GM13976 (cell line): ENCODE measurements around the gene ZP1.
A peak's percentile ranks its signal among the peaks of the same experiment; 100 is the strongest.

Source experiments
- DNase-seq: peaks from one replicate; pipeline ENCODE4 v3.0.0; 2012; ENCODE audit warnings: low spot score
- CTCF ChIP-seq: IDR thresholded peaks from 2 replicates; pipeline ENCODE4 v1.5.1; 2012; ENCODE audit warnings: borderline replicate concordance, mild to moderate bottlenecking; ENCODE audit not compliant: insufficient read depth; ENCODE audit errors: extremely low read depth, missing control alignments, control extremely low read depth
- in situ Hi-C: fragments of 300-500 bp; cut with MboI; formaldehyde crosslinking; loops from one replicate; pipeline ENCODE4 v1.12.0; 2022; ENCODE audit warnings: low sequenced_read_pairs, mixed read lengths, inconsistent platforms; ENCODE audit not compliant: unreplicated experiment

ZP1 gene

GRCh38 chr11:60921259-60921658, 53.9 kb downstream of the ZP1 start:
- no peak for TF ChIP-seq CTCF
- no peak for DNase-seq
- in situ Hi-C loops, result no loop called here

- in situ Hi-C loops, result no loop called here
- no peak for TF ChIP-seq CTCF
Observed at GRCh38 chr11:60921777-60922335, 54.5 kb downstream of the ZP1 start.

GRCh38 chr11:60922906-60923305, 55.6 kb downstream of the ZP1 start:
- no peak for DNase-seq
- no peak for TF ChIP-seq CTCF
- in situ Hi-C loops, result no loop called here

More at GRCh38 chr11:60921777-60922335, 54.5 kb downstream of the ZP1 start:
- no peak for DNase-seq

GRCh38 chr11:60923326-60923725, 56.0 kb downstream of the ZP1 start:
- no peak for TF ChIP-seq CTCF
- in situ Hi-C loops, result no loop called here
- DNase-seq, result no peak

GRCh38 chr11:60923800-60924109, 56.4 kb downstream of the ZP1 start:
- in situ Hi-C loops, result no loop called here
- DNase-seq, result peak; percentile 34
- TF ChIP-seq CTCF, result no peak

- in situ Hi-C loops, result no loop called here
- TF ChIP-seq CTCF, result no peak
- DNase-seq, result peak; percentile 79
Observed at GRCh38 chr11:60924110-60924905, 57.0 kb downstream of the ZP1 start, which contains the start of gene TMEM132A. Gene TMEM132A (plus strand): TSS chr11:60924460. CDS start chr11:60924634, 174 bp downstream.
